22Rv1 (cell line): ENCODE results near the gene MED25.

ENCODE experiments used
- CTCF ChIP-seq: fragments of 450-650 bp; IDR thresholded peaks from 2 replicates; pipeline ENCODE4 v1.5.1; 2017; ENCODE audit warnings: mild to moderate bottlenecking
- ZFX ChIP-seq: fragments of 450-650 bp; IDR thresholded peaks from 2 replicates; pipeline ENCODE4 v1.6.1; 2017; ENCODE audit warnings: antibody characterized with exemption, borderline replicate concordance

GRCh38 chr19:49787746-49788145 is 30.3 kb upstream of the MED25 start:
- no peak for TF ChIP-seq CTCF
- no peak for TF ChIP-seq ZFX
